ENCODE measurements around the gene GNG14. TPM values are rescaled to one million over a fixed set of nuclear protein-coding genes. Genes with fewer than 3 reads are reported as not detected.

Gene GNG14
- total and polyA plus RNA-seq, 2 of the 13 experiments (the other 11 are each of a cell fraction or from before 2014, with no cell fraction given): not detected

DNA sequence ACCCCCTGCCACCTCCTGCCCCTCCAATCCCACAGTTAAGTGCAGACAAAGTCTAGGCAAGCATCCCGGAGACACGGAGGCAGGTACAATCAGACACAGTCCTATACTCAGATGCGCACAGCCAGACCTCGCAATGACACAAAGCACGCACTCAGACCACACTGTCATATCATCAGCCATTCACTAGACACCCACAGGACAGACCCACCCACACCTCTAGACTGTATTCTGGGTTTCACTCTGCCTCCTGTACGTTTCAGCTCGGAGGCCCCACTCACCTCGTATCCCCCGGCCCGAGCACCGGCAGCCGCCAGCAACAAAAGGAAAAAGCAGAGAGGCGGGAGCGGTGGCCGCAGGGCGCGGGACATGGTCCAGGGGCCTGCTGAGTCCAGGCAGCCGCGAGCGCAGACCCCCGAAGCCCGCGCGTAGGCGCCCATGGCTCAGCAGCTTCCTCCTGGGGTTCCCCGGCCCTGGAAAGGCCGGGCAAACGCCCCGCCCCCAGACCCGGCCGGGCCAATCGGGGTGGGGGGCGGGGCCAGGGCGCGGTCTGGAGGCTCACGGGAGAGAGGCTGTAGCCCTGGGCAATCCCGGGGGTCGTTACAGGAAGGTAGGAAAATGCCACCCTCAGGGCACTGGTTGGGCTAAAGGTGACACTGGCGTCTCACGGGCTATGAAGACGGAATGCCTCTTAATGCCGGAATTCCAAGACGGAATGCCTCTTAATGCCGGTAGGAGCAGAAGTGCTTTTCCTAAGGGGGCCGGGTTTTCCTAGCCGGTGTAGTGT, 21.3 kb upstream of the GNG14 start, which contains the start of the genes MAN2B1 and WDR83 (continued):
- TF ChIP-seq ZNF646 (CRISPR knock-in tag; IDR thresholded peaks at IDR 0.05) (no peak), ZNF720 (CRISPR knock-in tag; IDR thresholded peaks at IDR 0.05) (no peak), ZNF230 (CRISPR knock-in tag; IDR thresholded peaks at IDR 0.05) (no peak), MTA1 (CRISPR knock-in tag; IDR thresholded peaks at IDR 0.05; ENCODE audit: borderline replicate concordance) (no peak), ZSCAN30 (CRISPR knock-in tag; IDR thresholded peaks at IDR 0.05) (no peak), FOXM1 (CRISPR knock-in tag; IDR thresholded peaks at IDR 0.05) (no peak), HNRNPL (IDR thresholded peaks at IDR 0.05; ENCODE audit: low read depth, low read length) (no peak), PHF8 (CRISPR knock-in tag; IDR thresholded peaks at IDR 0.05) (peak; percentile 79), THAP8 (CRISPR knock-in tag; IDR thresholded peaks at IDR 0.05; ENCODE audit: borderline replicate concordance) (no peak), ZNF549 (CRISPR knock-in tag; IDR thresholded peaks at IDR 0.05) (no peak), ZNF3 (CRISPR knock-in tag; IDR thresholded peaks at IDR 0.05) (no peak), GABPA (IDR thresholded peaks at IDR 0.05; ENCODE audit: low read depth, low read length) (no peak), GABPA (CRISPR knock-in tag; IDR thresholded peaks at IDR 0.05; ENCODE audit: low read depth) (no peak), JUNB (CRISPR knock-in tag; IDR thresholded peaks at IDR 0.05; ENCODE audit: borderline replicate concordance) (no peak), FOSL1 (CRISPR knock-in tag; IDR thresholded peaks at IDR 0.05; ENCODE audit: borderline replicate concordance) (no peak), MATR3 (CRISPR knock-in tag; IDR thresholded peaks at IDR 0.05) (no peak), MAF1 (CRISPR knock-in tag; IDR thresholded peaks at IDR 0.05; ENCODE audit: borderline replicate concordance) (peak; percentile 73; the same call in 1 of the 2 replicates), WIZ (CRISPR knock-in tag; IDR thresholded peaks at IDR 0.05) (no peak), FOXA3 (CRISPR knock-in tag; IDR thresholded peaks at IDR 0.05) (no peak), MEIS1 (CRISPR knock-in tag; IDR thresholded peaks at IDR 0.05; ENCODE audit: borderline replicate concordance) (no peak)
- TF ChIP-seq, protein P1, sequence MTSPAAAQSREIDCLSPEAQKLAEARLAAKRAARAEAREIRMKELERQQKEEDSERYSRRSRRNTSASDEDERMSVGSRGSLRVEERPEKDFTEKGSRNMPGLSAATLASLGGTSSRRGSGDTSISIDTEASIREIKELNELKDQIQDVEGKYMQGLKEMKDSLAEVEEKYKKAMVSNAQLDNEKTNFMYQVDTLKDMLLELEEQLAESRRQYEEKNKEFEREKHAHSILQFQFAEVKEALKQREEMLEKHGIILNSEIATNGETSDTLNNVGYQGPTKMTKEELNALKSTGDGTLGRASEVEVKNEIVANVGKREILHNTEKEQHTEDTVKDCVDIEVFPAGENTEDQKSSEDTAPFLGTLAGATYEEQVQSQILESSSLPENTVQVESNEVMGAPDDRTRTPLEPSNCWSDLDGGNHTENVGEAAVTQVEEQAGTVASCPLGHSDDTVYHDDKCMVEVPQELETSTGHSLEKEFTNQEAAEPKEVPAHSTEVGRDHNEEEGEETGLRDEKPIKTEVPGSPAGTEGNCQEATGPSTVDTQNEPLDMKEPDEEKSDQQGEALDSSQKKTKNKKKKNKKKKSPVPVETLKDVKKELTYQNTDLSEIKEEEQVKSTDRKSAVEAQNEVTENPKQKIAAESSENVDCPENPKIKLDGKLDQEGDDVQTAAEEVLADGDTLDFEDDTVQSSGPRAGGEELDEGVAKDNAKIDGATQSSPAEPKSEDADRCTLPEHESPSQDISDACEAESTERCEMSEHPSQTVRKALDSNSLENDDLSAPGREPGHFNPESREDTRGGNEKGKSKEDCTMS (CRISPR knock-in tag; conservative IDR thresholded peaks at IDR 0.05): no peak
